ENCODE data around the gene LSM12. TPM values are rescaled to one million over a fixed set of nuclear protein-coding genes. Genes with fewer than 3 reads are reported as not detected.

The LSM12 gene
- total RNA-seq, 1 donor from 2014 or later, result 55.4 TPM

DNA sequence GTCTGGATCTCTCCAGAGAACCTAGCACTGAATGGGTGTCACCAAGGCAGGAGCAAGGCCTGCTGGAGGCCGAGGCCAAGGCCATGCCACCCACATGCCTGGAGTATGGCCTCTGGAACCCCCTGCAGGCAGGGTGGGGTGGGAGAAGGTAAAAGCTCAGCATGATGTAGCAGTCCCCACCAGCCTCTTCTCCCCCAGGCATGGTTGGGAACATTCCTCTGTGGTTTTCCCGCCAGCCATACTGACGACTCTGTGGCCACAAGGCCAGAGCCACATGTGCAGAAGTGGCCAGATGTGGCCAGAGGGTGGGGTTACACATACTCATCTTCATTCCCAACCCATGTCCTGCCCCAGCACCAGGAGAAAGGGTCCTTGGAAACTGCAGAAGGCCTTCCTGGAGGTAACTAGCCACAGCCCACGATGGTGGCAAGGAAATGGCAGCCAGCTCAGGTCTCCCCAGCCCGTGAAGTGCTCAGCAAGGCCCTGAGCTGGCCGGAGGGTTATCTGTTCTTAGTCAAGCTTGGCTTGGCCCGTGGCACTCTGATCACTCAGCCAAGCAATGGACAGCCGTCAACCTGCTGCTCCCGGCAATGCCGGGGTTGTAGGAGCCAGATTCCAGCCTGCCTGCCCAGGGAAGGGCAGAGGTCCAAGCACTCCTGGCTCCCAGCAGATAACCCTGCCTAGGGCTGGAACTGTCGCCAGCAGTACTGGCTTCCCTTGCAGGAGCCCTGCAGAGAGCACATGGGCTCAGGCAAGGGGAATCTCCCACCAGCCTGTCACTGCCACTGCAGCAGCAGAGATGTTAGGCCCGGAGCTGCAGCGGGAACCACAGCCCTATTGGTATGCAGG, 30.9 kb upstream of the LSM12 start:
- H3K4me1 Mint-ChIP-seq (ENCODE audit: low read depth), result peaks cover 7% of the 10 kb centered on the region
- H3K27me3 Mint-ChIP-seq, result no peaks in the 10 kb centered on the region
- no peak for DNase-seq (ENCODE audit: low spot score, unreplicated experiment)
- no peaks in the 10 kb centered on the region for H3K9me3 Mint-ChIP-seq (ENCODE audit: low read depth)
- no peak for TF ChIP-seq CTCF (IDR thresholded peaks at IDR 0.05; ENCODE audit: unreplicated experiment)
- H3K4me3 Mint-ChIP-seq (ENCODE audit: low read depth), result no peak overlapping the region
- no peaks in the 10 kb centered on the region for H3K36me3 Mint-ChIP-seq (ENCODE audit: insufficient read depth)
- H3K27ac Mint-ChIP-seq, result no peak overlapping the region

DNA sequence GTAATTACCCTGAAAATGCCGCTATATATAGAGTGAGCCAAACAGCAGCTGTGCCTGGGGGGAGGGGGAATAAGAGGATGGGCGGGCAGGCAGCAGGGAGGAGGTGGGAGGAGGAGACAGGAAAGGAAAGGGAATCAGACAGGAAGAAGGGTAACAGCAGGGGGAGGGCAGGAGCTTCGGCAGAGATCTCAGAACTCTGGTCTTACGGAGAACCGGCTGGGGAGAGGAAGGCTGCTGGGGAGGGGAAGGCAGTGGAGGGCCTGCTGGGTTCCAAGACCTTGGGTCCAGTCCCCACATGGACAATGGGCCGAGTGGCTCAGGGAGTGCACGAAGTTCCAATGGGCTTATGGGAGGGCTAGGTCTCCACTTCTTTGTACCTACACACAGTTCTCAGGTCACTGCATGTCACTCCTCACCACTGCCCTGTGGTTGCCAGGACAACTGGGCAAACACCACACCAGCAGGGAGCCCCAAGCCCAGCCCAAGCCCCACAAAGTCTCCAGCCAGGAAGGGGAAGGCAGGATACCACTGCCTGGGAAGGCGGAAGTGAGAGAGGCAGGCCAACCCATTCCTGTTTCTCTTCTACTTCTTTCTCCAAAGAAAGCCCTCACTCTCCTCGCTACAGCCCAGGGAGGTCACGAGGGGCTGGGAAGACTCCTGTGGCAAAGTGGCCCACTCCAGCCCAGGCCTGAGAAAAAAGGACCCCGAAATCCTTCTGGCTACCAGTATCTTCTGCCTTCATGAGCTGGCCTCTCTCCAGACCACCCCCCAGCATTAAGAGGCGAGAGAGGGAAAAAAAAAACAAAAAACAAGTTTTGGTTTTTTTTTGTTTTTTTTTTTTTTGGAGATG, 29.4 kb upstream of the LSM12 start:
- Mint-ChIP-seq H3K36me3 (ENCODE audit: insufficient read depth) (no peaks in the 10 kb centered on the region), H3K9me3 (ENCODE audit: low read depth) (no peaks in the 10 kb centered on the region), H3K27me3 (no peaks in the 10 kb centered on the region), H3K27ac (peak overlapping the region; percentile 95), H3K4me1 (ENCODE audit: low read depth) (peaks cover 7% of the 10 kb centered on the region), H3K4me3 (ENCODE audit: low read depth) (peak overlapping the region; percentile 64)
- TF ChIP-seq CTCF (IDR thresholded peaks at IDR 0.05; ENCODE audit: unreplicated experiment), result no peak
- DNase-seq (ENCODE audit: low spot score, unreplicated experiment), result peak; percentile 52

- H3K9me3 Mint-ChIP-seq (ENCODE audit: low read depth), result no peaks in the 10 kb centered on the region
- H3K27me3 Mint-ChIP-seq, result no peaks in the 10 kb centered on the region
- no peak for TF ChIP-seq CTCF (IDR thresholded peaks at IDR 0.05; ENCODE audit: unreplicated experiment)
- DNase-seq (ENCODE audit: low spot score, unreplicated experiment), result no peak
- H3K4me1 Mint-ChIP-seq (ENCODE audit: low read depth), result peaks cover 7% of the 10 kb centered on the region
- H3K36me3 Mint-ChIP-seq (ENCODE audit: insufficient read depth), result no peaks in the 10 kb centered on the region
- peak overlapping the region; percentile 64 for H3K4me3 Mint-ChIP-seq (ENCODE audit: low read depth)
- H3K27ac Mint-ChIP-seq, result no peak overlapping the region
Observed at GRCh38 chr17:44095388-44095646, 28.8 kb upstream of the LSM12 start.

GRCh38 chr17:44094701-44095387, 28.4 kb upstream of the LSM12 start:
- Mint-ChIP-seq H3K27me3 (no peaks in the 10 kb centered on the region), H3K4me1 (ENCODE audit: low read depth) (peaks cover 7% of the 10 kb centered on the region), H3K36me3 (ENCODE audit: insufficient read depth) (no peaks in the 10 kb centered on the region), H3K9me3 (ENCODE audit: low read depth) (no peaks in the 10 kb centered on the region), H3K4me3 (ENCODE audit: low read depth) (no peak overlapping the region), H3K27ac (no peak overlapping the region)
- TF ChIP-seq CTCF (IDR thresholded peaks at IDR 0.05; ENCODE audit: unreplicated experiment), result no peak
- DNase-seq (ENCODE audit: low spot score, unreplicated experiment), result no peak

DNA sequence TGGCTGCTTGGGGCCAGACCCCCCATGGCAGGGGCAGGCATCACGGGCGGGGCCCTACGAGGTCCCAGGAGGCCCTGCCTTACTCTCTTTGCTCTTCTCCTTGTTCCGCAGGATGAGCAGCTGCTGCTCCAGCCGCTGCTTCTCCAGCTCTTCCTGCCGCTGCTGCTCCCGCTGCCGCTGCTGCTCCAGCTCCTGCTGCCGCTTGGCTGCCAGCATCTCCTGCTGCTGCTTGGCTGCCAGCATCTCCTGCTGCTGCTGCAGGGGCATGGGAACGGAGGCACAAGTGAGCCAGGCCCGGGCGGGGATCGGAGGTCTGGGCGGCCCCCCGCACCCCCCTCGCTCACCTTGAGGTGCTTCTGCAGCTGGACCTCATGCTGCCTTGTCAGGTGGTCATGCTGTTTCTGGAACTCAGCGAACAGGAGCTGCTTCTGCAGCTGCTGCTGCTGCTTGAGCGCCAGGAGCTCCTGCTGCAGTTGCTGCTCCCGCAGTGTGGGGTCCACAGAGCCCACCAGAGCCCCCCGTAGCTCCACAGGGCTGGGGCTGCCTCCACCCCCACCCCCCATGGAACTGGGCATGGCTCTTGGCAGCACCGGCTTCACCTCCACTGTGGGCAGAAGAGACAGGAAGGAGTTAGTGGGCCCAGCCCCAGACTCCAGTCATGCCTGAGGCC, 26.9 kb upstream of the LSM12 start:
- no peak overlapping the region for H3K4me3 Mint-ChIP-seq (ENCODE audit: low read depth)

More for the DNA sequence above, 26.9 kb upstream of the LSM12 start:
- Mint-ChIP-seq H3K9me3 (ENCODE audit: low read depth) (no peaks in the 10 kb centered on the region), H3K4me1 (ENCODE audit: low read depth) (peaks cover 7% of the 10 kb centered on the region), H3K27ac (no peak overlapping the region), H3K27me3 (no peaks in the 10 kb centered on the region), H3K36me3 (ENCODE audit: insufficient read depth) (peaks cover 3% of the 10 kb centered on the region)
- DNase-seq (ENCODE audit: low spot score, unreplicated experiment), result no peak
- TF ChIP-seq CTCF (IDR thresholded peaks at IDR 0.05; ENCODE audit: unreplicated experiment), result no peak
